VCaP (cell line): Measurements from ENCODE around the gene KCNAB1.
"Not testable (repeated sequence)": the region's sequence is repeated elsewhere in the genome, so short reads cannot be mapped to it uniquely, and the experiment has no call there.

Experiments used
- H3K27ac ChIP-seq: fragments of 450-650 bp; 2 replicates; pipeline ENCODE4 v1.5.1; 2017
- TF ChIP-seq, protein P1 (sequence below): fragments of 450-650 bp; conservative IDR thresholded peaks from 2 replicates; pipeline ENCODE4 v1.5.1; 2017; ENCODE audit warnings: mild to moderate bottlenecking, moderate library complexity

KCNAB1 gene

GRCh38 chr3:156120528-156121251 is at the start of gene KCNAB1:
Gene KCNAB1 (plus strand): TSS chr3:156120578.
- no peak within 1 kb of the TSS for H3K27ac ChIP-seq
- TF ChIP-seq, protein P1, sequence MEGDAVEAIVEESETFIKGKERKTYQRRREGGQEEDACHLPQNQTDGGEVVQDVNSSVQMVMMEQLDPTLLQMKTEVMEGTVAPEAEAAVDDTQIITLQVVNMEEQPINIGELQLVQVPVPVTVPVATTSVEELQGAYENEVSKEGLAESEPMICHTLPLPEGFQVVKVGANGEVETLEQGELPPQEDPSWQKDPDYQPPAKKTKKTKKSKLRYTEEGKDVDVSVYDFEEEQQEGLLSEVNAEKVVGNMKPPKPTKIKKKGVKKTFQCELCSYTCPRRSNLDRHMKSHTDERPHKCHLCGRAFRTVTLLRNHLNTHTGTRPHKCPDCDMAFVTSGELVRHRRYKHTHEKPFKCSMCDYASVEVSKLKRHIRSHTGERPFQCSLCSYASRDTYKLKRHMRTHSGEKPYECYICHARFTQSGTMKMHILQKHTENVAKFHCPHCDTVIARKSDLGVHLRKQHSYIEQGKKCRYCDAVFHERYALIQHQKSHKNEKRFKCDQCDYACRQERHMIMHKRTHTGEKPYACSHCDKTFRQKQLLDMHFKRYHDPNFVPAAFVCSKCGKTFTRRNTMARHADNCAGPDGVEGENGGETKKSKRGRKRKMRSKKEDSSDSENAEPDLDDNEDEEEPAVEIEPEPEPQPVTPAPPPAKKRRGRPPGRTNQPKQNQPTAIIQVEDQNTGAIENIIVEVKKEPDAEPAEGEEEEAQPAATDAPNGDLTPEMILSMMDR, result no peak

- TF ChIP-seq, protein P1, result no peak
Observed at GRCh38 chr3:156071031-156071430, 49.3 kb upstream of the KCNAB1 start.

DNA sequence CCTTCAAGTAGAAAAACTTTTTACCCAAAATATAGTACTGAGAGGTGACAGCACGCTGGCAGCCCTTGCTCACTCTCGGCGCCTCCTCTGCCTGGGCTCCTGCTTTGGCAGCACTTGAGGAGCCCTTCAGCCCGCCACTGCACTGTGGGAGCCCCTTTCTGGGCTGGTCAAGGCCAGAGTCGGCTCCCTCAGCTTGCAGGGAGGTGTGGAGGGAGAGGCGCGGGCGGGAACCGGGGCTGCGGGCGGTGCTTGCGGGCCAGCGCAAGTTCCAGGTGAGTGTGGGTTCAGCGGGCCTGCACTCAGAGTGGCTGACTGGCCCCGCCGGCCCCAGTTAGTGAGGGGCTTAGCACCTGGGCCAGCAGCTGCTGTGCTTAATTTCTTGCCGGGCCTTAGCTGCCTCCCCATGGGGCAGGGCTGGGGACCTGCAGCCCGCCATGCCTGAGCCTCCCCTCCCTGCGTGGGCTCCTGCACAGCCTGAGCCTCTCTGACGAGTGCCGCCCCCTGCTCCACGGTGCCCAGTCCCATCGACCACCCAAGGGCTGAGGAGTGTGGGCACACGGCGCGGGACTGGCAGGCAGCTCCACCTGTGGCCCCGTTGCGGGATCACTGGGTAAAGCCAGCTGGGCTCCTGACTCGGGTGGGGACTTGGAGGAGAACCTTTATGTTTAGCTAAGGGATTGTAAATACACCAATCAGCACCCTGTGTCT is 47.3 kb upstream of the KCNAB1 start:
- H3K27ac ChIP-seq, result not testable (repeated sequence)

More at GRCh38 chr3:156071031-156071430, 49.3 kb upstream of the KCNAB1 start:
- H3K27ac ChIP-seq, result no peak overlapping the region

DNA sequence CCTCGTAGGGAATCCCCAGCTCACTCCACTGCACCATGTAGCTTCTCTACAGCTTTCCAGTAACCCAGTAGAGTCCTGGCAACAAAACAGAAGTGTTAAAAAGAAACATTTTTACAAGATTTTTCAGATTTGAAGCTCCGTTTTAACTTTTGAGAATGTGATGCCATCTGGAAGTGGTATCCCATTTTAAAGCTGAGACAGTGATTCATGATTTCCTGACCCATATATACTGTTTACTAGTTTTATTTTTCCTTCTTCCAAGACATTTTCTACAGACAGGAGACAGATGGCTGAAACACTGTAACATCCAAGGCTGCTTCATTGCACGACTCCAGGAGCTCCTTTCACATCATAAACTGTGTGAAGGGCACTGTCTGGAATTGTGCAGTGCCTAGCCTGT is 30.3 kb upstream of the KCNAB1 start:
- no peak overlapping the region for H3K27ac ChIP-seq

DNA sequence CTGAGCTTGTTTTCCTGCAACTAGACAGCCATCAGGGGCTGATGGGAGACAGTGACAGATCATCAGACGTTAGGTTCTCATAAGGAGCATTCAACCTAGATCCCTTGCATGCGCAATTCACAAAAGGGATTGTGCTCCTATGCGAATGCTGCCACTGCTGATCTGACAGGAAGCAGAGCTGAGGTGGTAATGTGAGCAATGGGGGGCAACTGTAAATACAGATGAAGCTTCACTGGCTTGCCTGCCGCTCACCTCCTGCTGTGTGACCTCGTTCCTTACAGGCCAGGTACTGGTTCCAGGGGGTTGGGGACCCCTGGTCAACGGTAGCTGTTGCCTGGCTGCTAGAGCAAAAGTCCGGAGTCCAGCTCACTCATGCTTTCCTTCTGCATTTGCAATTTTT is 26.4 kb upstream of the KCNAB1 start:
- no peak overlapping the region for H3K27ac ChIP-seq
- TF ChIP-seq, protein P1, result no peak

More for the DNA sequence above, 30.3 kb upstream of the KCNAB1 start:
- TF ChIP-seq, protein P1, result no peak

DNA sequence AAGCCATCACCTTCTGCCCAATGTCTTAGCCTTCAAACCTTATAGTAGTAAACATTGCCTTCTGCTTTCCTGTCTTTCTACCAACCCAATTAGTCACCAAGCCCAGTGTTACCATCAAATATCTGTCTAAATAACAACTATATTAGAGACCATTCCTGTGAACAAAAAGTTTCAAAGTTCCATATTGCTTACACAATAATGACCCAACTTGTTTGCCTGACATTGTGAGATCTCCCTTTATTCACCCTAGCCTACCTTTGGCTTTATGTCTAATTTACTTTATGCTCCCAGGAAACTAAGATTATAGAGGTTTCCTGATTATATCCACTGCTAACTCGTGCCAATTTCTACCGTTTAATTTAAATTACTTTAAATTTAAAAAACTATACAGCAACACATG is 26.0 kb upstream of the KCNAB1 start:
- TF ChIP-seq, protein P1, result no peak
- no peak overlapping the region for H3K27ac ChIP-seq

DNA sequence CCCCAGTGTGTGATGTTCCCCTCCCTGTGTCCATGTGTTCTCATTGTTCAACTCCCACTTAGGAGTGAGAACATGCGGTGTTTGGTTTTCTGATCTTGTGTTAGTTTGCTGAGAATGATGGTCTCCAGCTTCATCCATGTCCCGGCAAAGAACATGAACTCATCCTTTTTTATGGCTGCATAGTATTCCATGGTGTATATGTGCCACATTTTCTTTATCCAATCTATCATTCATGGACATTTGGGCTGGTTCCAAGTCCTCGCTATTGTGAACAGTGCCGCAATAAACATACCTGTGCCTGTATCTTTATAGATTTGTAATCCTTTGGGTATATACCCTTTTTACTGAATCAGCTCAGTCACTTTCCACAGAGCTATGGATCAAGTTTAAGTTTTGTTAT is 24.7 kb upstream of the KCNAB1 start:
- H3K27ac ChIP-seq, result not testable (repeated sequence)

- H3K27ac ChIP-seq, result no peak overlapping the region
- TF ChIP-seq, protein P1, result no peak
Observed at GRCh38 chr3:156098437-156099035, 21.8 kb upstream of the KCNAB1 start.

DNA sequence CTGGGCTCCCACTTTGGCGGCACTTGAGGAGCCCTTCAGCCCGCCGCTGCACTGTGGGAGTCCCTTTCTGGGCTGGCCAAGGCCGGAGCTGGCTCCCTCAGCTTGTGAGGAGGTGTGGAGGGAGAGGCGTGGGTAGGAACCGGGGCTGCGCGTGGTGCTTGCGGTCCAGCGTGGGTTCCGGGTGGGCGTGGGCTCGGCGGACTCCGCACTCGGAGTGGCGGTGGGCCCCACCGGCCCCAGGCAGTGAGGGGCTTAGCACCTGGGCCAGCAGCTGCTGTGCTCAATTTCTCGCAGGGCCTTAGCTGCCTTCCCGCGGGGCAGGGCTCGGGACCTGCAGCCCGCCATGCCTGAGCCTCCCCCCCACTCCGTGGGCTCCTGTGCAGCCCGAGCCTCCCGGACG is 21.0 kb upstream of the KCNAB1 start:
- H3K27ac ChIP-seq, result not testable (repeated sequence)

DNA sequence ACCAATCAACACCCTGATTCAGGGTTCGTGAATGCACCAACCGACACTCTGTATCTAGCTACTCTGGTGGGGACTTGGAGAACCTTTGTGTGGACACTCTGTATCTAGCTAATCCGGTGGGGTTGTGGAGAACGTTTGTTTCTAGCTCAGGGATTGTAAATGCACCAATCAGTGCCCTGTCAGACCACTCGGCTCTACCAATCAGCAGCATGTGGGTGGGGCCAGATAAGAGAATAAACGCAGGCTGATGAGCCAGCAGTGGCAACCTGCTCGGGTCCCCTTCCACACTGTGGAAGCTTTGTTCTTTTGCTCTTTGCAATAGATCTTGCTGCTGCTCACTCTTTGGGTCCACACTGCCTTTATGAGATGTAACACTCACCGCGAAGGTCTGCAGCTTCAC is 20.4 kb upstream of the KCNAB1 start:
- not testable (repeated sequence) for H3K27ac ChIP-seq
